ENCODE results near the gene CALML3. TPM values are rescaled to one million over a fixed set of nuclear protein-coding genes. Genes with fewer than 3 reads are reported as not detected.

Gene CALML3
- total RNA-seq, 1 donor from 2014 or later, result not detected

DNA sequence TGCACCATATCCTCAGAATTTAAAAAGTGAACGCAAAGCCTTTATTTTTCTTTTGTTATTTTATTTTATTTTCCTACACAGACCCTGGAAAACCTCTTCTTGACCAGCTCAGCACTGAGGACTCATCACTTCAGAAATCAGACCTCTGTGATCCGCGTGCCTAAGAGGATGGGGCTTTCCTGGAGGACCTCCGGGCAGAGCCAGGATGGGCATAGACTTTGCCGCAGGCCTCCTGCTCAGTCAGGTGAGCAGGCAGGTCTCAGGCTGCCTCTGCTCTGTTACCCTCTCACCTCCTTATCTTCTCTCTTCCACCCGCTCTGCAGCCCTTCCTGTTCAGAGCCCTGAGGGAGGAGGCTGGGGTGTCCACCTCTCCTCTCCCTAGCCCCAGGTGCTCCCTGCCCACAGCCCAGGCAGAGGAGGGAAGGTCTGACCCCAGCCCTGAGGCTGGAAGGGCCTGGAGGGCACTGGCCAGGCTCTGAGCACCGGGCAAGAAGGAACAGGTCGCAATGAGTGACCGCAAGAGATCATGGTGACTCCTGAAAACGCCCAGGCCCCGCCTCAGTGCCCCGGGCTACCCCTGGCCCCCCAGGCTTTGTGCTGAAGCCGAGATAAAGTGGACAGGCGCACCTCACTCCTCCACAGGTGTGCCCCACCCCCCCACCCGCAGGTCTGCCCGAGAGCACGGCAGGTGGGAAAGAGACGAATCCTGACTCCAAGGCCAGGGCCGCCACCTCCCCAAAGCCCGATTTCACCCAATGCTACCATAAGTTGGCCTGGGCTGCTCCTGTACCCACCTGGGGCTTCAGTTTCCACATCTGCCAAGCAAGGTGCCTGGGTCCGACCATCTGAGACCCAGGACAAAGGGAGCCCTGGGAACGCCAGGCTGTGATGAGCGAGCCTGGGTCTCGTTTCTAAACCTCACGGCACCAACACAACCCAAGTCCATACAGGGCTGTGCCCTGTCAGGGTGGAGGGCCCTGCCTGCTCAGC is 28.2 kb upstream of the CALML3 start:
- Mint-ChIP-seq H3K27me3 (ENCODE audit: insufficient read depth, low read depth) (peaks cover 17% of the 10 kb centered on the region), H3K36me3 (no peaks in the 10 kb centered on the region)
- TF ChIP-seq, protein P1, sequence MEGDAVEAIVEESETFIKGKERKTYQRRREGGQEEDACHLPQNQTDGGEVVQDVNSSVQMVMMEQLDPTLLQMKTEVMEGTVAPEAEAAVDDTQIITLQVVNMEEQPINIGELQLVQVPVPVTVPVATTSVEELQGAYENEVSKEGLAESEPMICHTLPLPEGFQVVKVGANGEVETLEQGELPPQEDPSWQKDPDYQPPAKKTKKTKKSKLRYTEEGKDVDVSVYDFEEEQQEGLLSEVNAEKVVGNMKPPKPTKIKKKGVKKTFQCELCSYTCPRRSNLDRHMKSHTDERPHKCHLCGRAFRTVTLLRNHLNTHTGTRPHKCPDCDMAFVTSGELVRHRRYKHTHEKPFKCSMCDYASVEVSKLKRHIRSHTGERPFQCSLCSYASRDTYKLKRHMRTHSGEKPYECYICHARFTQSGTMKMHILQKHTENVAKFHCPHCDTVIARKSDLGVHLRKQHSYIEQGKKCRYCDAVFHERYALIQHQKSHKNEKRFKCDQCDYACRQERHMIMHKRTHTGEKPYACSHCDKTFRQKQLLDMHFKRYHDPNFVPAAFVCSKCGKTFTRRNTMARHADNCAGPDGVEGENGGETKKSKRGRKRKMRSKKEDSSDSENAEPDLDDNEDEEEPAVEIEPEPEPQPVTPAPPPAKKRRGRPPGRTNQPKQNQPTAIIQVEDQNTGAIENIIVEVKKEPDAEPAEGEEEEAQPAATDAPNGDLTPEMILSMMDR (IDR thresholded peaks at IDR 0.05), result no peak
- TF ChIP-seq EZH2 (IDR thresholded peaks at IDR 0.05) (no peak), EZH2phosphoT487 (IDR thresholded peaks at IDR 0.05) (no peak)

DNA sequence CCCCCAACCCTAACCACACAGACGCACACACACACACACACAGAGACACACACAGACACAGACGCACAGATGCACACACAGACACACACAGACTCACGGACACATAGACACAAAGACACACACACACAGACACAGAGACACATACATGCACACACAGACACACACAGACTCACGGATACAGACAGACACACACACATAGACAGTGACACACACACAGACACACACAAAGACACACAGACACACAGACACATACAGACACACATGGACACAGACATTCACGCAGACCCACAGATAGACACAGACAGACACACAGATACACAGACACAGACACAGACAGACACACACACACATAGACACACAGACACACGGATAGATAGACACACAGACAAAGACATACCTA is 27.5 kb upstream of the CALML3 start:
- TF ChIP-seq, protein P1 (IDR thresholded peaks at IDR 0.05), result no peak
- TF ChIP-seq EZH2phosphoT487 (IDR thresholded peaks at IDR 0.05) (no peak), EZH2 (IDR thresholded peaks at IDR 0.05) (no peak)
- DNase-seq (ENCODE audit: low spot score), result no peak
- Mint-ChIP-seq H3K9me3 (no peaks in the 10 kb centered on the region), H3K27ac (no peak overlapping the region), H3K36me3 (no peaks in the 10 kb centered on the region), H3K27me3 (ENCODE audit: insufficient read depth, low read depth) (peaks cover 17% of the 10 kb centered on the region), H3K4me3 (no peak overlapping the region), H3K4me1 (peaks cover 10% of the 10 kb centered on the region)
- Histone ChIP-seq H3K79me2 (ENCODE audit: low read depth) (no peaks in the 10 kb centered on the region), H3K9me3 (ENCODE audit: low read depth) (no peaks in the 10 kb centered on the region), H2AFZ (replicated peaks) (no peak overlapping the region), H4K20me1 (ENCODE audit: low read depth) (no peaks in the 10 kb centered on the region), H3K27ac (no peak overlapping the region), H3K4me2 (no peak overlapping the region), H3K27me3 (no peaks in the 10 kb centered on the region), H3K4me3 (no peak overlapping the region), H3K9ac (no peak overlapping the region), H3K36me3 (no peaks in the 10 kb centered on the region), H3F3A (ENCODE audit: low read depth) (no peaks in the 10 kb centered on the region), H3K4me1 (peaks cover 6% of the 10 kb centered on the region)

More for the DNA sequence above, 28.2 kb upstream of the CALML3 start:
- Histone ChIP-seq H3K4me1 (peaks cover 6% of the 10 kb centered on the region), H3K9me3 (ENCODE audit: low read depth) (no peaks in the 10 kb centered on the region), H3K79me2 (ENCODE audit: low read depth) (no peaks in the 10 kb centered on the region), H3K9ac (no peak overlapping the region), H3F3A (ENCODE audit: low read depth) (no peaks in the 10 kb centered on the region), H3K27me3 (no peaks in the 10 kb centered on the region), H3K36me3 (no peaks in the 10 kb centered on the region), H2AFZ (replicated peaks) (no peak overlapping the region), H4K20me1 (ENCODE audit: low read depth) (no peaks in the 10 kb centered on the region), H3K4me2 (no peak overlapping the region), H3K27ac (no peak overlapping the region), H3K4me3 (no peak overlapping the region)
- DNase-seq (ENCODE audit: low spot score), result no peak
- Mint-ChIP-seq H3K4me3 (no peak overlapping the region), H3K4me1 (peaks cover 10% of the 10 kb centered on the region), H3K27ac (no peak overlapping the region), H3K9me3 (no peaks in the 10 kb centered on the region)

DNA sequence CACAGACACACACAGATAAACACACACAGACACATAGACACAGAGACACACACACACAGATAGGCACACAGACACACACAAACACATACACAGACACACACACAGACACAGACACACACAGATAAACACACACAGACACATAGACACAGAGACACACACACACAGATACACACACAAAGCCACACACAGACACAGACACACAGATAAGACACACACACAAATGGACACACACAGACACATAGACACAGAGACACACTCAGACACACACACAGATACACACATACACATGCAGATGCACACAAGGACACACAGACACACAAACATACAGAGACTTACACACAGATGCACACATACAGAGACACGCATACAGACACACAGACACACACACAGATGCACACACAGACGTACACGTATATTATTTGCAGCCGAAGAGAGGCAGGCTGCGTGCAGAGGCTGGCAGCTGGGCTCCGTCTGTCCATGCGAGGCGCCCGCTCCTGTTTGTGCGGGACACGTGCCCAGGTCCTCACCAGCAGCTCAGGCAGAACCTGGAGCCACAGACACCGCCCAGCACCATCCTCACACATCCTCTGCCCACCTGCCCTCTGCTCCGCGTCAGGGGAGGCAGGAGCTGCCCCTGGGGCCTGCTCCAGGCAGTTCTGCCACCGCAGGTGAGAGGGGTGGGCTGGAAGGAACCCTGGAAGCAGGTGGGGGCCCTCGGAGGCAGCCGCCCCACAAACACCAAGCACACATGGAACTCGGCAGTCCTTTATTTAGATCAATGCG is 26.6 kb upstream of the CALML3 start:
- Histone ChIP-seq H3K4me2 (no peak overlapping the region), H3K4me1 (peaks cover 6% of the 10 kb centered on the region), H4K20me1 (ENCODE audit: low read depth) (no peaks in the 10 kb centered on the region), H3K9me3 (ENCODE audit: low read depth) (no peaks in the 10 kb centered on the region), H3K79me2 (ENCODE audit: low read depth) (no peaks in the 10 kb centered on the region), H3K27me3 (no peaks in the 10 kb centered on the region), H3F3A (ENCODE audit: low read depth) (no peaks in the 10 kb centered on the region), H2AFZ (replicated peaks) (no peak overlapping the region), H3K4me3 (no peak overlapping the region), H3K36me3 (no peaks in the 10 kb centered on the region), H3K27ac (no peak overlapping the region), H3K9ac (no peak overlapping the region)
- no peak overlapping the region for H3K27ac Mint-ChIP-seq
- no peak overlapping the region for H3K4me3 Mint-ChIP-seq
- no peak for DNase-seq (ENCODE audit: low spot score)
- TF ChIP-seq, protein P1 (IDR thresholded peaks at IDR 0.05), result no peak
- TF ChIP-seq EZH2 (IDR thresholded peaks at IDR 0.05), result no peak
- no peak for TF ChIP-seq EZH2phosphoT487 (IDR thresholded peaks at IDR 0.05)
- no peaks in the 10 kb centered on the region for H3K36me3 Mint-ChIP-seq
- peaks cover 11% of the 10 kb centered on the region for H3K4me1 Mint-ChIP-seq
- H3K9me3 Mint-ChIP-seq, result no peaks in the 10 kb centered on the region
- peaks cover 17% of the 10 kb centered on the region for H3K27me3 Mint-ChIP-seq (ENCODE audit: insufficient read depth, low read depth)
